GM21390 (cell line): ENCODE results near the gene MORN1.
"Not testable (repeated sequence)": the region's sequence is repeated elsewhere in the genome, so short reads cannot be mapped to it uniquely, and the experiment has no call there.

Experiments
- ATAC-seq: cut with Tn5 transposase; IDR thresholded peaks from one replicate; pipeline ENCODE4 v1.9.1; 2021; ENCODE audit not compliant: unreplicated experiment

Gene MORN1

DNA sequence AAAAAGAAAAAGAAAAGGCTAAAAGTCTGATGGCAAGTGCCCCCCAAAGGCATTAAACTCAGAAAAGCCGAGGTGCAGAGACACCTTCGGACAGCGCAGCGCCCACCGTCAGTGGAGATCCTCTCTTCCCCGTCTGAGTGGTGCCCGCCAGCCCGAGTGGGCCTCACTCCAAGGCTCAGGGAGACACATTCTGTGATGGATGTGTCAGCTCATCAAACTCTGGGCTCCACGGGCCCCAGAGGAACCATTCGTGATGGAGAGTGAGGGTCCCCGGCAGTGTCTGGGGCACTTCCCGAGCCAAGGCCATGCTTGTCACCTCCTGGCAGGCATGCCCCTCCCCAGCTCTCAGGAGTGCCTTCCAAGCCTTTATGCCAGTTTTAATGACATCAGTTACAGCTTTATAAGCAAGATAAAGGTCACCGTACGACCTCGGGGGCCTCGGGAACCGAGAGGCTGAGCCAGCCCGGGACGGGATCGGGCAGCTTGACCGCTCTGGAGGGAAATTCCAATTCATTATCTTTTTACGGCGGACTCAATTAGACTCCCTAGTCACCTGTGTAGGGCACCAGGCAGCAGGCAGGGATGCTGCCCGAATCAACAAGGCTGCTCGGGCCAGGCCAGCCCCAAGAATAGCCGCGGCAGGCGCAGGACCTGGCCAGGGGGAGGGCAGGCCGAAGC, 49.5 kb downstream of the MORN1 start:
- no peak for ATAC-seq

DNA sequence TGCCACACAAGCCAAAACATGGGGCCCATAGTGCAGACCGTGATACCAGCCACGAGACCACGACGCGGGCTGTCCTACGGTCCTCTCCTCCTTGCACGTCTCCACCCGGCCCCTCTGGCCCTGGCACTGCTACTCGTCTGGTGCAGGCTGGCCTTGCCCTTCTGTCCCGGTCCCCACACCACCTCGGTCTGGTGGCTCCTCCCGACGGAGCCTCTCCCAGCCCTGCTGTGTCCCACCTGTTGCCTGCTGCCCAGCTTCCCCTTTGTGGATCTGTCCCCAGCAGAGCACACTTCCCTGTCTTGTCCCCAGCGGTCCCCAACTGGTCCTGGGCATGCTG, 50.5 kb downstream of the MORN1 start:
- no peak for ATAC-seq

DNA sequence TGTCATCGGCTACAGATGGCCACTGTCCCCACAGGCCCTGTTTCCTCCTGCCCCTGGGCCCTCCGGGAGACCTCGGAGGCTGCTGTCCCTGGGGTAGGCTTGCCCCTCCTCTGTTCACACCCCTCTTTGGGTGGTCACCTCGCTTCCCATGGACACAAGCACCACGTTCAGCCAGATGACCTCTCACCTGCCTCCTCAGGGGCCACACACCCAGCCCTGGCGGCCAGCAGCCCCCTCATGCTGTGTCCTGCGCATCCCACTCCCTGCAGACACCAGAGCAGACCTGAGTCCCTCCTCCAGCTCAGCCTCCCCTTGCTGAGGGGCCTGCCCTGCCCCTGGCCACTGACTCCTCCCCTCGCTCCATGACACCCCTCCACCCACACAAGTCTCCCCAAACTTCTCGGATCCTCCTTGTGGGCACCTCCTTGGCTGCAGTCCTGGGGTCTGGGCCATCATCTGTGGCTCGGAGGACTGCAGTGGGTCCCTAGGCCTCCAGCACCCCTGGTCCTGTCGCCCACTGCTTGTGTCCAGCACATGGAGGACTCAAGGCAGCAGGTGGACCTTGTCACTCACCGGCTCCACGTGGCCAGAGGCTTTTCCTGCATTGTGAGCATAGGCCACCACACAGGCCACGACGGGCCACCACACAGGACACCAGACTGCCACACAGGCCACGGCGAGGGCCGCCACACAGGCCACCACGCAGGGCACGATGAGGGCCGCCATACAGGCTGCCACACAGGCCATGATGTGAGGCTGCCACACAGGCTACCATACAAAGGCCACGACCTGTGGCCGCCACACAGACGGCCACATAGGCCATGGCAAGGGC, 51.1 kb downstream of the MORN1 start:
- ATAC-seq = no peak

DNA sequence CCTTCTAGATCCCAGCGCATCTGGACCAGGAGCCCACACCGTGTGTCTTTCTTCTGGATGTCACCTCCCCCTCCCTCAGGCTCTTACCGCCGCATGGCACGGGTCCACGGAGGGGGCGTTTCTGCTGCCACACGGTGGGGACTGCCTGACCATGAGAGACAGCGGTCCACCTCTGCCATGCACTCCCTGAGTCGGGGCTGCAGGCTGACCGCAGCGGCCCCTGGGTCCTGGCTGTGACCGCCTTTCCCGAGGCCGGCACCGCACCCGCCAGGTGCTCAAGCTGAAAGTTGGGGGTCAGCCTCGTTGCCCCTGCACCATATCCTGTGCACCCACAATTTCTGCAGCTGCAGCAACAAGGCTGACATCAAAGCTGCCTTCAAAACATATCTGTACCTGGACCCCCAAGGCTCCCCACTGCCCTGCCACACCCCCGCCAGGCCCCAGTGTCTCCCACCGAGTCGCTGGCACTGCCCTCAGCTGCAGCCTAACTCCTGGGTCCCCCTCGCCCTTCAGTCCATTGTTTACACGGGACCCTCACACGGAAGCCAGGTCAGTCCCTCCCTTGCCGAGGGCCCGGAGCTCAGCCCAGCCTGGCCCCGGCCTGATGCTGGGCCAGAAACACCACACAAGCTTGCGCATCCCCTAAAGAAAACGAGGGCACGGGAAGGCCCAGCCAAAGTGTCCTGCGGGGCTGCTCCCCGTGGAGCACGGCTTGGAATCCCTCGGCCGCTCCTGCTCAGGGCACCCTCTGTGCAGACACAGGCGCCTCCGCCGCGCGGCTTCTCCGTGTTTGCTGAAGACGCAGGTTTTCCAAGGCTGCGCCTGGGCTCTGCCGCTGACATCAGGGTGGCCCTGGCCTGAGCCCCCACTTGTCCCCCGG, 51.9 kb downstream of the MORN1 start:
- ATAC-seq = no peak

DNA sequence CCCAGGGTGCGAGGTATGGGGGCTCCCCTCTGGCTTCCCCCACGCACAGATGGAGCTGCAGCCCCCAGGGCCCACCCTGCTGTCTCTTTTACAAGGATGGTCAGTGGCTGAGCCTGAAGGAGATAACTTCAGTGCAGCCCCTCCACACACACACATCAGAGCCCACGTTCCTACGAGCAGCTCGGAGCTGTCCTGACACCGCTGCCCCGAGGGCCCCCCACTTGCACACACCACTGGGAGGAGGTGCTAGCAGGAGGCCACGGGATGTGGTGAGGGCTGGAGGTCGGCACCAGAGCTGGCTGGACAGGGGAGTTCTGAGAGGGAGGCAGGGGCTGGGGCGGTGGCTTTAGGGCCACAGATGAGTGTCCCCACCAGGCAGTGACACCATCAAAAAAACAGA, 53.9 kb downstream of the MORN1 start:
- no peak for ATAC-seq

DNA sequence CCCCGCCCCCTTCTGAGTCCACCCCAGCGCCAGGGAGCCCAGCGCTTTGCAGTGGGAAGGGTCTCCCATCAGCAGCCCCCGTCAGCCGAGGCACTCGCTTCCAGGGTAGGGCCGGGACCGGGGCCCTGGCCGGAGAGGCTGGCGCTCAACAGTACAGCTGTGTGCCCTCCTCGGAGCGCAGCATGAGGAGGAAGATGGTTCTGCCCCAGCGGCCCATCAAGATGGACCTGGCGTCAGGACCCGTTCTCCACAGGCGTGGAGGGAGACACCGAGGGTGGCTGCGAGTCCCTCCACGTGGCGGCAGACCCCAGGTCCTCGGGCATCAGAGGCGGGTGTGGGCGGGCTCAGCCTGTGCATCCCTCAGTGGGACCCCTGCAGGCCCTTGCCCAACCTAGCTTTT, 54.3 kb downstream of the MORN1 start:
- no peak for ATAC-seq

DNA sequence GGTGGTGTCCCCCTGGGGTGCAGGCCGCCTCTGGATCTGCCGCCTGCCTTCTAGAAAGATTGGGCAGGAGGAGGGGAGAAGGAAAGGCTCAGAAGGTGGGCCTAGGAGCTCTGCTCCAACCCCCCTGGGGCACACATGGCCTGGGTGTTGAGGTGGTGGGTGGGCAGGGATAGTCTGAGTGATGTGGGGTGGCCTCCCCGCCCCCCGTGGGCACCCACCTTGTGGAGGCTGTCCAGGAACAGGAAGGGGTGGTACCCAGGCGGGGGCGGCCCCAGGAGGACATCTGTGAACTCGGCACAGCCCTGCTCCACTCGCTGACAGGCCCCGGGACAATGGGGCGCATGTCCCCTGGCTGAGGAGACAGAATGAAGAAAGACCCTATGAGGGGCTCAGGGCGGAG, 54.9 kb downstream of the MORN1 start:
- no peak for ATAC-seq

DNA sequence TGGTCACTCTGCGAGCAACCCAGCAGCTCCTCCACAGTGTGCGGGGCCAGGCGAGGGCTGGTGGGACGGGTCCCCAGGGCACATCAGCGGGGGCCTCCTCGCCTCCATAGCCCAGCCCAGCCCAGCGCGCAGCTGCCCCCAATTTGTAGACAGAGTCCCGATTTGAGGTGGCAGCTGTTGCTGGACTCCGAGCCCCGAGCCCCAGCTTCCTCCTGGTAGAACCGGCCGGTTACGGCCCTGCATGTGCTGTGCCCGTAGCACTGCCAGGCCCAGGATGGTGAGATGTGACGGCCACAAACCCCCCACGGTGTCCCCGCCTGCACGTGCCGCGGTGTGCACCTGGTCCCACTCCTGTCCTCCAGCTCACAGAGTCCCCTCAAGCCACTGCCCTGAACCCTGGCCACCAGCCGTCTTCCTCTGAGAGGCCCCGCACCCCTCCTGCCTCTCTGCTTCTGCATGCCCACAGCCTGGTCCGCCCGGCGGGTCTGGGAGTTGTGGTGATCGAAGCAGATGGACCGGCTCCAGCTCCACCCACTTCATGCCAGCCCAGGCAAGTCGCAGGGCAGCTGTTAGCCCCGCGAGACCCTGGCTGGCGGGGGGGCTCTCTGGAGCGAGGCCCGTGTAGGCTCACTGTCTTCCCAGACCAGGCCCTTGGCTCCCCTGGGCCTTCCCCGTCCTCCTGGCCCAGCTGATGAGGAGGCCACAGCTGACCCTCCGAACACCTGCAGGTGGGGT, 55.5 kb downstream of the MORN1 start:
- ATAC-seq = no peak

DNA sequence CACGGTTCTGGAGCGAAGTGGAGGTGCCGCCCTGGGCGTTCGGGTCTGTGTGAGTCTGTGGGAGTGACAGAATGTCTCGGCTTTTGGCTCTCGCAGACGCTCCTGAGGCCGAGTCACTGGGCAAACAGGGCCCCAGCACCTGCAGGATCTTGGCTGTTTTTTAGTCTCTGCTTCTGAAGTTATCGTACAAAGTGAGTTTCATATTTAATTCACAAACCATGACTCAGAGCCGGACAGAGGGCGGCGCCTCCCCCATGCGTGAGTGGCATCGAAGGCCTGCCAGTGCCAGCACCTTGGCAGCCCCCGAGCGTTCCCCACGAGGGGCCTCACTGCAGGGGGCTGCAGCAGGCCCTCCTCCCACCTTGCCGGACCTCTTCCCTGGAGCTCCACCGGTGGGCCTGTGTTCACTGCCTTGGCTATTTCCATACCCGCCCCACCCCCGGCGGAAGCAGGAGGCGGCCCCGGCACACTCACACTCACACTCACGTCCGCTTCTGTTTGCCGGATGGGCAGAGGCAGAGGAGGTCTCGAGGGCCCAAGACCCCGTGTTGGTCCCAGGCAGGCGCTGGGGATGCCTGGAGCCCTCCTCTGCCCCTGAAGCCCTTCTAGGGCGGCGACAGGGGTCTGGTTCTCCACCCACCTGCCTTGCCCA, 56.3 kb downstream of the MORN1 start:
- no peak for ATAC-seq

DNA sequence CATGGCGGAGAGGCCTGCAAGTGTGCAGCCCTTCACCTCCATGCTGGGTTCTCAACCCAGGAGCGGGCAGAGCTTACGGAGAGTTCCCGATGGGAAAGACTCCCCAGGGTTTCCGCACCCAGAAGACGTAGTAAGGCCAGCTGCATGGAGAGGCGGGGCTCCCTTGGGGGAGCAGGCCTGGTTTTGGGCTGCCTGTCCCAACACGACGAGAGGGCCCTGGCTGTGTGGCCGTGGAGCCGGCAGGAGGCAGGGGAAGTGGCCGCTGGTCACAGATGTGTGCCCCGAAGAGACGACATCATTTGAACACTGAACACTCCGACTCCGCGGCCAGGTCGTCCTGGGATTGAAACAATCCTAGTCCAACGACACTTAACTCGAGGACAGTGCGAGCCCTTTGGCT, 57.0 kb downstream of the MORN1 start:
- ATAC-seq = no peak

DNA sequence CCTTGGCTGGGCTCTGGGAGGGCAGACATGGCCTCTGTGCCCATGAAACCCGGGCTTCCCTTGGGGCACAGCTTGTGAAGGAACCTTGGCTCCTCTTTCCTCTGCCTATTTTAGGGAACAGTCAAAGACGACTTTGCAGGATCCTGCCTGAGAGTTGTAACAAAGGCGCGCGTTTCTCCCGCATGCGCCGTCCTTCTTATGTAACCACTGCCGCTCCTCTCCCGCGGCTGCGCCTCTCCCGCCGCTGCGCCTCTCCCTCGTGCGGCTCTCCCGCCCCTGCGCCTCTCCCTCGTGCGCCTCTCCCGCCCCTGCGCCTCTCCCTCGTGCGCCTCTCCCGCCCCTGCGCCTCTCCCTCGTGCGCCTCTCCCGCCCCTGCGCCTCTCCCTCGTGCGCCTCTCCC, 59.8 kb downstream of the MORN1 start:
- ATAC-seq = not testable (repeated sequence)

DNA sequence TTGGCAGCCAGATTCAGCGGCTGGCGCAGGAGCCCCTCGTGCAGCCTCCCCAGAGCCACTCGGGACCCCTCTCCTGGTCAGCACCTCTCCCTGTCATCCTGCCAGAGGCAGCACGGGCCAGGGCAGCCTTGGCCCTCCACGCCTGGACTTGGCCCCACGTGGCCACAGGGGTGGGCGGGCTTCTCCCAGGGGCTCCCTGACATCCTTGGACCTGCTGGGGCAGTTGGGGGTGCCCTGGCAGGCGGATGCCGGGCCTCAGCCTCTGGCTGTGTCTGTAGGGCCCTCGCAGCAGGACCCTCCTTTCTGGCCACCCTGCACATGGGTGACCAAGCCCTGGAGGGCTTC, 60.2 kb downstream of the MORN1 start:
- no peak for ATAC-seq

DNA sequence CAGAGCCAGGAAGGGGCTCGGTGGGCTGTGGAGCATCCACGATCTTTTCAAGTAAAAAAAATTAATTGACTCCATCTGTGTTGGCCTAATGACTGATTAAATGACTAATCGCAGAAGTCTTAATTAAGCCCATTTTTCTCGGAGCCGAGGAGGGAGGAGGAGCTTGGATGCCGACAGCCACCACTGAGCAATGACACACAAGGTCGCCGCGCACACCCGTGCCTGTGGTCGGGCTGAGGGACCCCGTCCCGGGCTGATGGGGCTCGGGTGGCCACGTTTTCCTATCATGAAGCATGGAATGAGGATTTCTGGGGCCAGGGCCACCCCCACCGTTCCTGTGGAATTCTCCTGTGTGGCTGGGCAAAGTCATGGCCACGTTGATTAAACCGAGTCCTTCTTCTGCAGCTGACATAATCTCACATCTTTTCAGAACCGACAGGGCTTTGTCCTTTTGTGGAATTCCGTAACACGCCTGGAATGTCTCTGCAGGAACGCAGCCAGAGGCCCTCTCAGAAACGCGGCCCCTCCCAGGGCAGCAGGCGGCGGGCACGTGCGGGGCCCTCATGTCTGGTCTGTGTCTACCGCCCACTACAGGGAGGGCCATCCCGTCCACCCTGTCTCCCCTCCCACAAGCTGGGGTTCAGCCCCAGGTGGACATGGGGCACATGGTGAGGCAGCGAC, 60.7 kb downstream of the MORN1 start:
- ATAC-seq = no peak

DNA sequence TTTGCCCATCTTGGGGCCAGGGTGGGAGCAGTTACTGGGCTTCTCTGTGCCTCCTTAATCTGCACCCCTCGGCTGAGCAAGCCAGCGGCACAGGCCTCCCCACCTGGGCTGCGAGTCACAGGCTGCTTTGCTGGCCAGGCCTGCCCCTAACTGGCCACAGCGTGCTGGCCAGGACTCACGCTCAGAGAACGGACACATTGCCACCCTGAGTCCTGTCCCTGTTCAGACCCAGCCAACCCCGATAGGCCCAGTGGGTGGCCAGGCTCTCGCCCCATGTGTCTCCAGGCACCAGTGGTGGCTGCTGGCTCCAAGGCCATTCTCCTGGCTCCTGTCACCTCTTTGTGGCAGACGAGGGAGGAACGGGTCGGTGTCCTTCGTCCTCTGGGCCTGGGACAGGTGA, 61.3 kb downstream of the MORN1 start:
- no peak for ATAC-seq

DNA sequence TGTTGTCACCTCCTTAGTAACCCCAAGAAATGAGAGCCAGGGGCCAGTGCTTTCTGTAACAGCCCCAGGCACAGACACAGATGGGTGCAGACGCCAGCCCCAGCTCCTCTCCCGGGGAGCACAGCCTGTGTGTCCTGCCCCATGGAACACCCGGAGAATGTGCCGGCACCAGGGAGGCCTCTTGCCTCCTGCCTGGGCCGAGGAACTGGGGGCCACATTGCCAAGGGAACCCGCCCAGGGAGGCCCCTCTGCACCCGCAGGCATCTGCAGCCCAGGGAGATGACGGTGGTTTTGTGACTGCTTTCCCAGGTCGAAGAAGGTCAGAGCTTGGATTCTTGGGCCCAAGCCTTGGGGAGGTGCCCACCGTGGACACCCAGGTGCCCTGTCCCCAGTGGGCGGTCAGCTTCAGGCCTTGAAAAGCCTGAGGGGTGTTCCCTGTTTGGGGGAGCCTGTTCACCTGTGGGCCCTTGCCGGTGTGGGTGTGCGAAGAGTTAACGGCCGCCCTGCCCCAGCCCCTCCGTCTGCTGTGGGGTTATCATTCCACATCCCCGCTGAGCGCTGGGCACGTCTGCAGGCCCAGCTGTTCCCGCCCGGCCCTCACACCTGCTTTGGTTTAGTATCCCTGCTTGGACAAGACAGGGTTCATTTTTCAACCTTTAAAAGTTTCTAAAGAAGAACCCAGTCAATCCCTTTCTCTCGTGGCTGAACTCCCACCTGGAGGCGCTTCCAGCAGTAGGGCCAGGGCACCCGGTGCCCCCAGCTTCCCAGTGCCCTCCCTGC, 62.5 kb downstream of the MORN1 start:
- no peak for ATAC-seq

DNA sequence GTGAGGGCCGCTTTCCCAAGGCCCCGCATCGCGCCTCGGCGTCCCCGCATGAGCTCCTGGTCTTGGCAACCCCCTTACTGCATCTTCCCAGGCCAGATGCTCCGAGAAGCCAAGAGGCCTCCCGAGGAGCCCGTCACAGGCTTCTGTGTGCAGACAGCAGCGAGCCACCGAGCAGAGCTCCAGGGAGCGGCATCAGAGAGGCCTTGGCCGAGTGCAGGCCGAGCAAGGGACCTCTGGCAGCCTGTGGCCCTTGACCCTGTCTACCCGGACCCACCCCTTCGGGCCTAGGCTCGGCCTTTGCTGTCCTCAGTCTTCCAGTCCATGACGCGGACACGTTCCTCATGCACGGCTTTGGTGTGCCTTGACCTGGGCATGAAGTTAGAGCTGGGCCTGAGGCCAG, 63.5 kb downstream of the MORN1 start:
- no peak for ATAC-seq

DNA sequence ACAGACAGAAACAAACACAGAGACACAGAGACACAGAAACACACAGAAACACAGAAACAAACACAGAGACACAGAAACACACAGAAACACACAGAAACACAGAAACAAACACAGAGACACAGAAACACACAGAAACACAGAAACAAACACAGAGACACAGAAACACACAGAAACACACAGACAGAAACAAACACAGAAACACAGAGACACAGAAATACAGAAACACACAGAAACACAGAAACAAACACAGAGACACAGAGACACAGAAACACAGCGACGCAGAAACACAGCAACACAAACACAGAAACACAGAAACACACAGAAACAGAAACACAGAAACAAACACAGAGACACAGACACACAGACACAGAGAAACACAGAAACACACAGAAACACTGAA, 64.2 kb downstream of the MORN1 start:
- ATAC-seq = not testable (repeated sequence)

DNA sequence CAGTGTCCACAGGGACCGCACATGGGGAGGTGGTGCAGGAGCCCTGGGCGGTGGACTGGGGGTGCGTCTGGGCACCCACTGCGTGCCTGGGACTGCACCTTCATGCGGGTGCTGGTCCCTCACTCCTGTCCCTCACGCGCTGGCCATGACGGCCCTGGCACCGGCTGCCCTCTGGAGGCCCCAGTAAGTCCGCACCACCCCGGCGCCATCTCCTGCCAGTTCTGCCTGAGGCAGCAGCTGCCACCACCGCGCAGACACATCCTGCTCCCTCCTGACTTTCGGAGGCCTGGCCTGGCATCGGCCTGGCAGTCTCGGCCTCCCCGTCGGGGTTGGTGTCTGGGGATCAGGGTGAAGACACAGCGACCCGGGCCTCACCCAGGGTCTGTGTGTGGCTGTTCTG, 64.8 kb downstream of the MORN1 start:
- no peak for ATAC-seq

DNA sequence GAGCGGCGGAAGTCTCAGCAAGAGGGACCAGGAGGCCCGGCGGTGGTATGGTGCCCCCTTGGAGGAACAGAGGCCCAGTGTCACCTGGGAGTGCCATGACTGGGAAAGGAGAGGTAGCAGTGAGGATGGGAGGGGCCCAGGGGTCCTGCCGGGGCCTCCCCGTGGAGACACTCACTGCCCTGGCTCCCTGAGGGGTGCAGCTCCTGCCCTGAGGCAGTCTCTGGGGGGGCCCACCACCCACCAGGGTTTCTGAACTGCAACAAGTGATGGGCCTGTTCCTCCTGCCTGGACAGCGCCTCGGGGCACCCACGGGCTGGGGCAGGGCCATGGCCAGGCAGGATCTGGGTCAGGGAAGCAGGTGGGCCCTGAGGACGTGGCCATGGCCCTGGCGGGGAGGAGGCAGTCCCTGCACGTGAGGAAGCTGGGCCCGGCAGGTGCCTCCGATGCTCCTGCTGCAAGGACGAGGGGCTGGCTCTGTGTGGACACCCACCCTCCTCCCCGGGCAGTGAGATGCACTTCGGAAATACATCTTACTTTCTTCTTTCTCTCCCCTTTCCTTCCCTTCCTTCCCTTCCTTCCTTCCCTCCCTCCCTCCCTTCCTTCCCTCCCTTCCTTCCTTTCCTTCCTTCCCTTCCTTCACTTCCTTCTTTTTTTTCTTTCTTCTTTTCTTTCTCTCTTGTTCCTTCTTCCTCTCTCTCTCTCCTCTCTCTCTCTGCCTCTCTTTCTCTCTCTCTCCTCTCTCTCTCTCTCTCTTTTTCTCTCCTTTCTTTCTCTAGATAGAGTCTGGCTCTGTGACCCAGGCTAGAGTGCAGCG, 66.6 kb downstream of the MORN1 start:
- ATAC-seq = no peak
